Neural progenitor cell (in vitro differentiated cells): ENCODE measurements around the gene GINS1.

ENCODE experiments used
- EZH2 ChIP-seq: fragments of 200-600 bp; sonication (generic); IDR thresholded peaks from 2 replicates; pipeline ENCODE4 v1.6.1; 2017; ENCODE audit warnings: antibody characterized with exemption, mild to moderate bottlenecking, moderate library complexity
- TF ChIP-seq, protein P1 (sequence below): fragments of 200-600 bp; sonication (generic); IDR thresholded peaks from 2 replicates; pipeline ENCODE4 v1.5.1; 2017; ENCODE audit warnings: antibody characterized with exemption, mild to moderate bottlenecking

- TF ChIP-seq EZH2, result no peak
- TF ChIP-seq, protein P1, sequence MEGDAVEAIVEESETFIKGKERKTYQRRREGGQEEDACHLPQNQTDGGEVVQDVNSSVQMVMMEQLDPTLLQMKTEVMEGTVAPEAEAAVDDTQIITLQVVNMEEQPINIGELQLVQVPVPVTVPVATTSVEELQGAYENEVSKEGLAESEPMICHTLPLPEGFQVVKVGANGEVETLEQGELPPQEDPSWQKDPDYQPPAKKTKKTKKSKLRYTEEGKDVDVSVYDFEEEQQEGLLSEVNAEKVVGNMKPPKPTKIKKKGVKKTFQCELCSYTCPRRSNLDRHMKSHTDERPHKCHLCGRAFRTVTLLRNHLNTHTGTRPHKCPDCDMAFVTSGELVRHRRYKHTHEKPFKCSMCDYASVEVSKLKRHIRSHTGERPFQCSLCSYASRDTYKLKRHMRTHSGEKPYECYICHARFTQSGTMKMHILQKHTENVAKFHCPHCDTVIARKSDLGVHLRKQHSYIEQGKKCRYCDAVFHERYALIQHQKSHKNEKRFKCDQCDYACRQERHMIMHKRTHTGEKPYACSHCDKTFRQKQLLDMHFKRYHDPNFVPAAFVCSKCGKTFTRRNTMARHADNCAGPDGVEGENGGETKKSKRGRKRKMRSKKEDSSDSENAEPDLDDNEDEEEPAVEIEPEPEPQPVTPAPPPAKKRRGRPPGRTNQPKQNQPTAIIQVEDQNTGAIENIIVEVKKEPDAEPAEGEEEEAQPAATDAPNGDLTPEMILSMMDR, result no peak
Observed at GRCh38 chr20:25493137-25493536, 85.7 kb downstream of the GINS1 start.
